ENCODE measurements around the gene PIP4K2A.

Gene PIP4K2A

DNA sequence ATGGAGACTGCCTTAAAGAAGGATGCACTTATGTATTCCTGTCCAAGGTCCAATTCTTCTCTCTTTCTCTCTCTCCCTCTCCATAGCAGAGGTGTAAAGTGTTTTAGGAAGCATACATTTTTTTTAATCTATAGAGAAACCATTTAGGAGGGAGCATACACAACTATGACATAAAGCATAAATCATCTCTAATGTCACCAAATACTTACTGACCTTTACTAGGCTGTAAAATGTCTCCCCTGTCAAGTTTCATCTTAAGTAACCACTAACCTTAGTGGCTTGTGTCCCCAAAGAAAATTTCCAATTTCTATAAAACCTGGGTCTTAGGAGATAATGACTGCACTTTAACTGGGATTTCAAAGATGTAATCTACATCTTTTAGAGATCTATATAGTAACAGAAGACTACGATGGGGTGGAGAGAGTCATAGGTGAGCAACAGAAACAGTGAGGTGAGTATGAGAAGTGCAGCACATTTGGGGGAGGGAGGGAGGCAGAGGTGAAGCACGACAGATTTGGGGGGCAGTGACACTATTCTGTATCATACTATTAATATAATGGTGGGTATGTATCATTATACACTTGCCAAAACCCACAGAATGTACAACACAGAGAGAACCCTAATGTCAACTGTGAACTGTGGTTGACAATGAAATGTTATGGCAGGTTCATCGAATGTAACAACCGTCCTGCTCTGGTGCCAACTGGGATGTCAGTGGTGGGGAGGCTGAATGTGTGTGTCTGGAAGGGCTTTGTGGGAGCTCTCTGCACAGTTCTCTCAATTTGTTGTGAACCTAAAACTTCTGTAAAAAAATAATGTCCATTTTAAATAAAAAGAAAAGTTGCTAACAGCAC is 79.5 kb downstream of the PIP4K2A start:
- no peak for DNase-seq

DNA sequence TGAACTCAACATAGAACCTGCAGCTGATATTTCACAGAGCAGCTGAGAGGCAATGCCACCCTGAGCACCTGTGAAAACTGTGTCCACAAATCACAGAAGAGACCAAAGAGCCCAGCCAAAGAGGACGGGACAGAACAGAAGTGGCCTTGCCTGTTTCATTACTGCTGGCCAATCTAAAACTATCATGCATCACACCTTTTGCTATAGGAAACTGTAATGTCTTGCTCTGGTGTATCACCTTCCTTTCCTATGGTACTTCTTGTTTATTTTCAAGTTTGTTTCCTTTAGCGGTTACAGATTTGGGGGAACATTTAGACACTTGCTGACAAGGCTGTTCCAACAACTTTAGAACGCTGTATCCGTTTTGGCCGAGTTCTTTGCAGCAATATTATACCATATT is 80.3 kb downstream of the PIP4K2A start:
- no peak for DNase-seq

DNA sequence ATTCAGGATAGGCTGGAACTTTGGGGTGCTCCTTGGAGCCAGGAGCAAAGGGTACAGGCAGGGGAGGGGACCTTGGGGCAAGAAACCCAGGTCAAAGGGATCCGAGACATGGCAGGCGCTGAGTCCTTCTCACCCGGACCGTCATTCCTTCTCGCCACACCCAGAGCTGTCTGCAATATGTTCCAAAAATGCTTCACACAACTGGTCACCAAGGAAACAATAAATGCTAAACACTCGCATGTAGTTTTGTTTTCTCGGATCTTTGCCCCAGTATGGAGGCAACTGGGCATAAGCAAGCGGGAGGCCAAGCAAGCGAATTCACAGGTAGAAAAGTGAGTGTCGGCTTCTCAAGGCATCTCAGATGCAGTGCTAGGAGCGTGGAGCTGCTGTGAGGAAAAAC is 80.8 kb downstream of the PIP4K2A start:
- no peak for DNase-seq

DNA sequence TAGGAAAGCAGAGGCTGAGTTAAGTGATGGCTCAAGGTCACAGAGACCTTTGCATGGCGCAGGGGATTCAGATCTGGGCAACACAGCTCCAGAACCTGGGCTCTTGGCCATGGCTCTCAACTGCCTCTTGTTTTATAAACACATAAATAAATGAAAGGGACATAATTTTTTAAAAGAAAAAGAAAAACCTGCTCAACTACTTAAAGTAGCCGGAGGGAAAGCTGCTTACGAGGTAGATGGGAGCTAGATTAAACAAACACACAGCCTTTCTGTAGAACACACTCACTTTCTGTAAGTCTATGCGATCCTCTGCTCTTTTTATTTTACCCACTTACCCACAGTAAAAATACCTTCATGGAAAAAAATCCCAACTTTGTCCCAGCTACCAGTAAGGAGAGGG is 81.3 kb downstream of the PIP4K2A start:
- DNase-seq, result no peak

DNA sequence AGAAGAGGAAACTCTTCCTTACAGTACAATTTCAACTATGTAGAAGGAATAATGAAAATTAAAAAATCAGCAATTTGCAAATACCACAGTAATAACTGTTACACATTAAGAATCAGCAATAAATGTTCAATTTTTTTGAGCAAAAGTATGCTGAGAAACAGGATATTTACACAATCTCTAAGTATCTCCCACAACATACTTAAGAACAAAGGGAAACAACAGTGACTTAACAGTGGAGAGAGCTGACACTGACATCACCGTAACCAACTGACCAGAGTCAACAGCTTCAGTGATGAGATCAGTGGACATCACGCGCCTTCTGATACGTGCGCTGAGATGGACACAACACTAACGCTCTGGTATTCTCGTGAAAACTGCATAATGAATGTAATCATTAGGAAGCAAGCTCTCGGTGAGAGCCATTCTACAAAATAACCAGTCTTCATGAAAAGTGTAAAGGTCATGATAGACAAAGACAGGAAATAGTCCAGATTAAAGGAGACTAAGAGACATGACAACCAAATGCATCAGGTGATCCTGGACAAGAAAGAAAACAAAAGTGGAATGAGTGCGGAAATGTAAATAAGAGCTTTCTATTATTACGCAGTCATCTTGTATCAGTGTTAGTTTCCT is 82.6 kb downstream of the PIP4K2A start:
- no peak for DNase-seq

DNA sequence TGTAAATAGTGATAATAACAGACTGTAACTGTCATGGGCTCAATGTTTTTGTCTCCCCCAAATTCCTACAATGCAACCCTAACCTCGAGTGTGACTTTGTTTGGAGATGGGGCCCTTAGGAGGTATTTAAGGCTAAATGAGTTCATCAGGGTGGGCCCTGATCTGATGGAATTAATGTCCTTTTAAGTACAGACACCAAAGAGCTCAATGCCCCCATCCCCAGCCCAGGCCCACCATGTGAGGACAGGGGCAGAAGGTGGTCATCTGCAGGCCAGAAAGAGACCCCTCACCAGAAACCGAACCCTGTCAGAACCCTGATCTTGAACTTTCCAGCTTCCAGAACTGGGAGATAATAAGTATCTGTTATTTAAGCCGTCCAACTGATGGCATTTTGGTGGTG is 83.2 kb downstream of the PIP4K2A start:
- DNase-seq, result no peak

DNA sequence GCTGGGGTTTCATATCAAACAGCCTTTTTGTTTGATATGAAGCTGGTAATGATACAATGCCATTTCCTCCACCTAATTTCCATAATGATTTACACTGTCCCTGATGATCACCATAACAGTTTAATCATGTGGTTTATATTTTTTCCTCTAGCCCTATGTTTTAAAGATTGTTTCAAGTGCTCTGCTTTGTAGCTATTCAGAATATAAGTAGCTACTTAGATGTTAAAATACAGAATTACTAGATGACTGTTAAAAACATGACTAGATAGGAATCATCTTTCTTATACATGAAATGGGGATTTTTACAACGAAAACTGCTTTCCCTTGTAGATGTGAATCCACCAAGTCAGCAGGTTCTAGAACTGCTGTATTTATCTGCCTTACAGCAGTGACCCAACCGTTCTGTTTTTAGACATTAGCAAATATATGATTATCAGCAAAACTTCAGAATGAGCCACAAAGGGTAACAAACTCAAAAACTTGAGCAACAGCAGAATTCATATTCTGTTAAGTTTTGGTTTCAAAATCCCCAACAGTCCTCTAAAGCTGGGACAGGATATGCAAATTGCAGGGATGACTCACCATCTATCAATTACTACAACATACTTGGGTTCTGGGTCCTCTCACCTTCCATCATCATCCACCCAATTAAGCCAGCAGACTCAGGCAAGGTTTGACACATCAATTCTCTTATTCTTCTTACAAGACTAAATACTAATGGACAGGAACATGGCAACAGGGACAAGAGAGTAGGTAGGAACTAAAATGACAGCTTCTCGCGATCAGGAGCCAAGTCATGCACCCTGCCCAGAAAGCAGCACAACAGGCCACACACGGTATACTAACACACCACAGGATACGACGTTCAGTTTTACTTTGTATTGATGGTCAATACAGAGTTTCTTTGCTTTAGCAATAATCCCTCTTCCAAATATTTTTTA is 83.9 kb downstream of the PIP4K2A start:
- DNase-seq, result no peak

DNA sequence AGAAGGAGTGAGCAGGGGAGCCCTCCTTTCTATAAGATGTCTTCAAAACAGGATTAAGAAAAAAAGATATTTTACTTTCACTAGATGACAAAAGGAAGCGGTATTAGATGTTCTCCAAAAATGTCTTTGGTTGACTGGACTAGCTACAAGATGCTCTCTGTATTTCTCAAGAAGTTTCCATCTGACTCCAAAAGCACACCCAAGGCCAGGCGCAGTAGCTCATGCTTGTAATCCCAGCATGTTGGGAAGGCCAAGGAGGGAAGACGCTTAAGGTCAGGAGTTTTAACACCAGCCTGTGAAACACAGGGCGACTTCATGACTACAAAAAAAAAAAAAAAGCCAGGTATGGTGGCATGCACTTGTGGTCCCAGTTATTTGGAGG is 84.5 kb downstream of the PIP4K2A start:
- DNase-seq, result no peak

DNA sequence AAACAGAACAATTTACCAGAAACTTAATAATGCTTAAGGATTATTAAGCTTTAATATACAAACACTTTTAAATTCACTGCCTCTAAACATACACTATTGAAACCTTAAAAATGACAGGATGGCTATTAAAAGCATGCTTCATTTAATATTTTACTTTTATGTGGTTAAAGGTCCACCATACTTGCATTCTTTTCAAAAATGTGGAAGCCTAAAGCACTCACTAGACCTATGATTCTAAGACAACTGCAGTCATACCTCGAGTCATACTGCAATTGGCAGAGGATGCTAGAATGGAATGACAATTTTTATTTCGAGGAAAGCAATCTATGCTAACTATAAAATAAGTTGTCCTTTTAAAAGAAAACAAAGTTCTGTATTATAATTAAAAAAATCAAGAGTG is 85.3 kb downstream of the PIP4K2A start:
- DNase-seq, result no peak

DNA sequence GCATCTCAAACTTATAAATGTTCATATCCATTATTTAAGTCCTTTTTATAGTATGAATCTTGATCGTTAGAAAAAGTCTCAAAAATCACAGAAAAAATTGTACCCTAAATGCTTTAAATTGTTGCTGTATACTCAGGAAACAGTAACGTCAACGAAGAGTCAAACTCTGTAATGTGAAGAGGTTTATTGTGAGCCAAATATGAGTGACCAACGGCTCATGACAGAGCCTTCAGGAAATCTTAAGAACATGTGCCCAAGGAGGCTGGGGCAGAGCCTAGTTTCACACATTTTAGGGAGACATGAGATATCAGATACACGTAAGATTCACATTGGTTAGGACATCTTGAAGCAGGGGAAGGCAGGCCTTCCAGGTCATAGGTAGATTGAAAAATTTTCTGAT is 86.1 kb downstream of the PIP4K2A start:
- no peak for DNase-seq

DNA sequence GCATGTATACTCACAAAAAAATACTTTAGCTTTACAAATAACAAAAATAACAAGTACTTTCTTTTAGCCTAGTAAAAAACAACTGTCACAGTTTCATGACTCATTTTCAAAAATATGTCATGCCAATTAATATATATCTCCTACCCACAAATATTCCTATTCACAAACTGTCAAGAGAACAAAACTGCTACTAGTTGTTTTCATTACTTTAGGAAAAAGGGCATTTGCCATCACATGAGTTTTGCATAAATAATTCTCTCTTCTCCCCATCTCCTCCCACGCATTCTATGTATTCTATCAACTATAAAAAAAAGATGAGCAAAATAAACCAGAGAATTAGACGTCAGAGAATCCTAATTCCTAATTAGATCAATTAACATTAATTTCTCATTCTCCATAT is 87.6 kb downstream of the PIP4K2A start:
- DNase-seq, result no peak

DNA sequence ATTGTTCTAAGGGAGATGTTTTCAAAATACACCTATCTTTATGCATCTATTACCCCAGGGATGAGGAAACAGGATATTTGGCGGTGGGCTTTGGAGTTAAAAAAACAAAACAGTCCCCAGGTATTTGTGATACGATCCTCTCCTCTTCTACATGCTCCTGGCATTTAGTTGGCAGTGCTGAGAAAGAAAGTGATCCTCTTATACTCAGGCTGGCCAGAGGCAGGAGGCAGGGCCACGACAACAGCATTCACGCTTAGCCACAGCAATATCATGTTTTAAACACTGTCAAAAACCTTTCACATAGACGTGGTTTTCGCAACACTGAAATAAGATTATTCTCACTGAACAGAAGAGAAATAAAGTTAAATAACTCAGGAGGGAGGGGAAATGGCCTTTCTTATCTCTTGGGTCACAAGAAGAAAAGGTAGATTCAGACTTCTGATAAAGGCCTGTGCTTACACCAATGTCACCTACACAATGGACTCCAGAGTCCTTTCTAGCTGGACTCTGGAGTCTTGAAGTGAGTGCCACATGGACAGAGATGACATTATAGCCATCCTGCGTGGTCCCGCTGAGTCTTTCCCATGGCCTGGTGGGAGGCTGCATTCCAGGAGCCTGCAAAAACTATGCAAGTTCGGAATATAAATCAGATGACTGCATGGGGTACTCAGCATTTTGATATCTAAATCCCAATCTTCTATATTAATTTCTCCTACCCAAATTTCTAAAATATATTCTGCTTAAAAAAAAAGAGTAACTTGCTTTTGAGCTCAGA is 88.7 kb downstream of the PIP4K2A start:
- DNase-seq, result no peak

DNA sequence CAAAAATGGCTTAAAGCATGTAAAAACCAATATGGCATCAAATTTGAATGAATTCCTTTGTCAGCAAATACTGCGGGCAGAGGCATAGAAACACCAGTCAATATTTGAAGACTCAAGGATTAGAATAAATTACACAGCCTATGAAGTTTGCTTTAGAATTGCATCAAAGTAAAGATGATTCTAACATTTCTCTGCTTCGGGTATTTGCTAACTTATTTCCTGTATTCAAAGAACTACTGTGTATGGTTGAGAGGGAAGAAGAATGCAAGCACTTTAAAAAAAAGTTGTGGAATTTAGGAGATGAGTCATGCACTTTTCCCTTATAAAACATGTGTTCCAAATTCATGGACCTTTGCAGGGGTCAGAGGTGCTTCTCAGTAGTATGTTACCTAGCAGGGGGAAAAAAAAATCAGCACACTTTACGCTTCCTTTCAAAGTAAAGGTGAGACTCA is 90.1 kb downstream of the PIP4K2A start:
- DNase-seq, result no peak

DNA sequence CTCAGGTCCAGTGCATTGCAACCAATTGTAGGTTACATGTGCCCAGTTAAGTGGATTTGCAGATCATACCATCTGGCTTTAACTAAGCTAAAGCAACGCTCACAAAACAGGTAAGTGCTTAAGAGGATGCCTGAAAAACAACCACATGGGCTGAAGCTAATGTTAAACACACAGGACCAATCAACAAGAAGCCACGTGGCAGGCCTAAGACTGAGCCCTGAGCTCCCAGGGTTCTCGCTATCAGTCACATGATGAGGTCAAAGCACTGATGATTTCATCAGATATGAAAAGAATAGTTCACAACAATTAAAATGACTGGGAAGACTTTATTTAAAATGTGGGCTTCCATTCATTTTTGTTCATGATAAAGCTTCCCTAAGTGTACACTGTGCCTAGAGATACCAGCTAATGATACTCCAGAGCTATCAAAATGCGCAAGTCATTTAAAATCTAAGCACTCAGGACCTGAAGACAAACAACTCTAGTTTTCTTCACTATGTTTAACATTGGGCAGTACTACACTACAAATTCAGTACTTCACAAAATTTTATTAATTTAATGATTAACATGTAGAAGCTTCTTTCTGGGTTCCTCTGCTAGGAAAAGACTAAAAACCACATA is 90.6 kb downstream of the PIP4K2A start:
- DNase-seq, result no peak

DNA sequence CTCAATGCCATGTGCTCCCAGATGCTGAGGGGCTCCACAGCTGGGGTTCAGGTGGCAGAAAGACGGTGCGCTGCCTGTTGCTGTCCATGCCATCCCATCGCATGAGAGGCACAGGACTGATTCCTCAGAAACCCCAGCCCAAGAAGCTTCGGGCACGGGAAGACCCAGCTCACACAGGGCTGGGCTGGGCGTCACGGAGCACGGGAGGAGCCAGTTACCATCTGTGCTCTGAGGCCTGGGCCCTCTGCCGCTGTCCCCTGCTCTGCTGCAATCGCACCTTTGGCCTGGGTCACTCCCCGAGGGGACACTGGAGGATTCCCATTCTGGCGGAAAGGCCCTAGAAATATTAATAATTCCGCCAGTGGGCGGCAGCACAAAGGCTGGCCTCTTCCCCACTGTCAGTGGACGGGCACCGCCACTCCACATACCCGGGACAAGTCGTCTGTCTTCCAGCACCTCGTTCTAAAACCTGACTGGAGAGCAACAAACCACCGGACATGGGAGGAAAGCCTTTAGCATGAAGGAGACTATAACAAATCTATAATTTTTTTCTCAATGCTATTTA is 92.1 kb downstream of the PIP4K2A start:
- DNase-seq, result no peak

DNA sequence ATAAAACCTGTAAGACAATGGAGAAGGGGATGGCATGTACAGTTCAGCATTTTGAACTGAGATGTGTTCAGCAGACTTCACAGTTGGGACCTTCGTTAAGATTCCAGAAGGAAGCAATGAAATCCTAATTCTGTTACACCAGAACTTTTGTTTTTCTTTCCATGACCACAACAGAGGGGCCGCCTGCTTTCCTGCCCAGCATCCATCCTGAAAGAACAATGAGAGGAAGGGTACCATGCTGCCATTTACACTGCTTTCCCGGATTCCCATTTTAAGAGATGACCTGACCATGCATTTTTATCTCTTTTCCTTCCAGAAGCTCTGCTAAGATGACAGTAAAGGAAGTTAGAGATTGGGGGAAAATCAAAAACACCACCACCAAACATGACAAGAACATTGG is 92.7 kb downstream of the PIP4K2A start:
- DNase-seq, result no peak

DNA sequence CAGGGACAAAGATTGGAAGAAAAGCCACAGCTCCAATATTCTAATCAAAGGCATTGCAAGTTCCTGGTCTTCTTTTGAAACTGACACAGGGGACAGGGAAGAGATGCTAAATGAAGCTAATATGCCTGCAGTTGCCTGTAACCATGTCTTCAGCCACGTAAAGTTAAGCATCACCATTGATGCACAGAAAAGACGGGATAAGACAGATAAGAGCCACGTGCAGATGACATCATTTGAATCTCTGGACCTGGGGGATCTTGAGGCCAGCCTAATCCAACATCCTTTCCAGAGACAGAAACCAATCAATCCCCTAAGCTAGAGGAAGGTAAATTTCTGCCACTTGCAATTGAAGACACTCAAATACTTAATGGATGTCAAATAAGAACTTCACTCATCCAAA is 93.4 kb downstream of the PIP4K2A start:
- DNase-seq, result no peak

DNA sequence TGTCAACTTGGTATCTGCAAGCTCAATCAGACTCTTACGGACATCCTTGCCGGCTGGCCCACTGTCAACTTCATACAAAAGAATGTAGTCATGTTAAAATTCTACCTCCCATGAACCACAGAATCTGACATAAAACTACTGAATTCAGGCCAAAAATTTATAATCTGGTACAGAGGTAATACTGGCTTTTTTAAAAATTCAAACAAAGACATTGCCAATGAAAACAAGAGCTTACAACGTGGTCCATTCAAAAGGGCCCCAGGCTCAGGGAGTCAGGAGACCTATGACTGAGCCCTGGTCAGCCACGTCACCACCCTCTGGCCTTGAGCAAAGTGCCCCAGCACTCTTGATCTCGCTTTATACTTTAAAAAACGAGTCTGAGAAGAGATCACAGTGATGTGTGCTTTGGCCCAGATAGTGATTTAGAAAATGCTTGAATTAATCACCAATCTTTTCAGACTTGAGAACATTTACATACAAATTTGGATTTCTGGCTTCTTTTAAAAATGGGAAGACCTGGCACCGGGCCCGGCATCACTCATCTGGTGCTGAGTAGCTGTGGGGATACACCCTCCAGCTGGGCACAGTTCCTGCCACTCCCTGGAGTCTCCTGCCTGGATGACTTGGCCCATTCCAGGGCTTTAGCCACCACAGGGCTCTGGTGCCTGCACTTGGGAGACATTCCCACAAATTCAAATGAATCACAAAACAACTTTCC is 94.1 kb downstream of the PIP4K2A start:
- no peak for DNase-seq

DNA sequence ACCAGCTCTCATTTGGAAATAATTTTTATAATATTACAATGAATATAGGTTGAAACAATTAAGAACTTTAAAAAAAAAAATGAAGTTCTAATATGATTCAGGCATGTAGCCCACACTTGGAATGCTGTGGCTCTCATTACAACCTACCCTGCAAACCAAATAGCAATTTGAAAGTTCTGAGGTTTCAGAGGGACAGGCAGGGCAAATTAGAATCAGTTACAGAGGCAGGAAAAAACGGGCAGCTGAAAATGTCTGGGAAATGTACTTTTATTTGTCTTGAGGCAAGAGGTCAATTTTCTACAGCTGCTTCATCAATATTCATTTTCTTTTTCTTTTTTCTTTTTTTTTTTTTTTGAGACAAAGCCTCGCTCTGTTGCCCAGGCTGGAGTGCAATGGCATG is 95.3 kb downstream of the PIP4K2A start:
- DNase-seq, result no peak

DNA sequence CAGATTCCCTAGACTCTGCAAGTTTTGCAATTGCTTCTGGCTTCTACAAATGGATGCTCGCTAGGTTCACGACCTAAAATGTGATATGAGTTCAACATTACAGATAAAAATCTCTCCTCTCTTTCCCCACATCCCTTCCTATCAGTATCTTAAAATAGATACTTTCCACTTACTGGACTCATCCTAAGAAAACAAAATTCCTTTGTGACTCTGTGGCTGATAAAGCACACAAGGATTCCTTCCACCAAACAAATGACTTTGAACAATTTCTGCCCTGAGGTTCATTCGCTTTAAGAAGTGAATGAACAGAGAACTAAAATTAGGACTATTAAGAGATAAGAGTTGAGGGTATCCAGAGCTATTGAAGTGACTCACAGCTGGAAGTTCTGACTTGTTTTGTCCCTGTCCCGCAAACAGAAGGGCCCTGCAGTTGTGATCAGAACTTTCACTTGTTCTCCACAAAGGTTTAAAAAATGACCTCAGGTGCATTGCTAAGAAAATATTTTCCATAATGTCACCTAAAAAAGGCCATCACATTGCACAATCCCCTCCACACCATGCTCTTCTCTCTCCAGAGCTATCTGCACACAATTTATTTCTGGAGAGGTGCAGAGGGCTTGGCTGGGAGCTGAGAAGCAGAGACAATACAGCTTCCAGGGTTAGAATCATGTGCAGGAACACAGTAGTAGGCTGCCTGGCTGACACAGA is 96.1 kb downstream of the PIP4K2A start:
- no peak for DNase-seq

DNA sequence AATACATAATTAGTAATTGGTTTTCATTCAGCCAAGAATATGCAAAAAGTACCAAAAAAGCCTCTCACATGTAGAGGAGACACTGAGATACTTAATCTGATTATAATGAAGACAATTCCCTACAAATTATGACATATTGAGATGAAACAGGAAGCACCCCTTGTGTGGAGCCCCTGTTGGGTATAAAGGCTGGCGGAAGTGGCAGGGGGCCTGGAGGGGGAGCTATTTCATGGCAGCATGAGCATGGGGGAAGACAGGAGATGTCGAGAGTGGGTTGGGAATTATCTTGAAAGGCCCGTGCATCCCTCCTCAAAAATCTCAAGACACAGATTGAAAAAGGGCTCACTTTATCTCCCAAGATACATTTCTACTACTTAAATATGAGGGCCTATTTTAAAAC is 96.9 kb downstream of the PIP4K2A start:
- no peak for DNase-seq
